Measurements from ENCODE around the gene LITAFD.

Gene LITAFD

GRCh38 chr16:8867216-8867931 lies 14.8 kb upstream of the LITAFD start:
- Histone ChIP-seq H3K14ac (ENCODE audit: low read length) (peak overlapping the region; percentile 26), H3K23ac (ENCODE audit: low read depth, low read length, poor library complexity) (peak overlapping the region; percentile 81), H3K27ac (replicated peaks; ENCODE audit: low read length) (peak overlapping the region; percentile 76), H3K4ac (ENCODE audit: low read length) (no peak overlapping the region), H2BK15ac (ENCODE audit: low read length) (peak overlapping the region; percentile 22), H4K91ac (ENCODE audit: low read depth, low read length, poor library complexity) (peak overlapping the region; percentile 64), H2BK5ac (ENCODE audit: low read length) (peak overlapping the region; percentile 27), H2AFZ (ENCODE audit: low read length) (no peak overlapping the region), H3K36me3 (replicated peaks in 1 of 2; ENCODE audit: control insufficient read depth in 2 of 2, insufficient read depth in 2 of 2, low read length in 2 of 2) (peaks cover 5 to 32% of the 10 kb centered on the region in 2 donors), H3K27me3 (ENCODE audit: control insufficient read depth in 3 of 3, insufficient read depth in 3 of 3, low read depth in 1 of 3, low read length in 3 of 3) (no peaks in the 10 kb centered on the region), H2BK12ac (ENCODE audit: low read length) (no peak overlapping the region), H3K79me1 (ENCODE audit: low read depth, low read length) (peaks cover 15% of the 10 kb centered on the region), H4K8ac (ENCODE audit: low read depth, low read length) (no peak overlapping the region), H3K4me2 (ENCODE audit: insufficient read depth, low read length, poor library complexity, severe bottlenecking) (peak overlapping the region; percentile 97), H3K18ac (ENCODE audit: low read length) (peak overlapping the region; percentile 95), H2AK5ac (ENCODE audit: low read depth, low read length) (peak overlapping the region; percentile 58), H2BK120ac (ENCODE audit: low read depth, low read length) (no peak overlapping the region), H3K4me1 (ENCODE audit: control insufficient read depth in 2 of 2, insufficient read depth in 1 of 2, low read depth in 1 of 2, low read length in 2 of 2) (peaks cover 24 to 28% of the 10 kb centered on the region in 2 donors), H3K4me3 (ENCODE audit: low read length in 2 of 2) (peak overlapping the region; percentile 96), H3K9me3 (replicated peaks in 1 of 2; ENCODE audit: control insufficient read depth in 2 of 2, insufficient read depth in 1 of 2, low read depth in 1 of 2, low read length in 2 of 2) (peaks cover 0 to 2% of the 10 kb centered on the region in 2 donors), H3K9ac (ENCODE audit: low read depth, low read length, poor library complexity) (peak overlapping the region; percentile 93)
- no CpG with 5 or more reads among the region's 35 CpGs for WGBS, 2 donors (ENCODE audit: extremely low coverage in 2 of 2, insufficient read length in 2 of 2, insufficient replicate concordance in 1 of 2)
- DNase-seq (ENCODE audit: low spot score): peak; percentile 44

GRCh38 chr16:8867932-8868415 lies 14.2 kb upstream of the LITAFD start:
- Histone ChIP-seq H2AK5ac (ENCODE audit: low read depth, low read length) (peak overlapping the region; percentile 56), H3K14ac (ENCODE audit: low read length) (peak overlapping the region; percentile 1), H3K36me3 (replicated peaks in 1 of 2; ENCODE audit: control insufficient read depth in 2 of 2, insufficient read depth in 2 of 2, low read length in 2 of 2) (peaks cover 5 to 27% of the 10 kb centered on the region in 2 donors), H3K9ac (ENCODE audit: low read depth, low read length, poor library complexity) (peak overlapping the region; percentile 87), H4K91ac (ENCODE audit: low read depth, low read length, poor library complexity) (no peak overlapping the region), H2AFZ (ENCODE audit: low read length) (peak overlapping the region; percentile 93), H4K8ac (ENCODE audit: low read depth, low read length) (no peak overlapping the region), H3K4me3 (ENCODE audit: low read length in 2 of 2) (peak overlapping the region; percentile 96), H3K23ac (ENCODE audit: low read depth, low read length, poor library complexity) (peak overlapping the region; percentile 53), H2BK120ac (ENCODE audit: low read depth, low read length) (no peak overlapping the region), H2BK15ac (ENCODE audit: low read length) (no peak overlapping the region), H3K4me1 (ENCODE audit: control insufficient read depth in 2 of 2, insufficient read depth in 1 of 2, low read depth in 1 of 2, low read length in 2 of 2) (peaks cover 24 to 28% of the 10 kb centered on the region in 2 donors), H3K4me2 (ENCODE audit: insufficient read depth, low read length, poor library complexity, severe bottlenecking) (peak overlapping the region; percentile 97), H3K27ac (replicated peaks; ENCODE audit: low read length) (peak overlapping the region; percentile 89), H3K27me3 (ENCODE audit: control insufficient read depth in 3 of 3, insufficient read depth in 3 of 3, low read depth in 1 of 3, low read length in 3 of 3) (no peaks in the 10 kb centered on the region), H2BK5ac (ENCODE audit: low read length) (peak overlapping the region; percentile 27), H3K9me3 (replicated peaks in 1 of 2; ENCODE audit: control insufficient read depth in 2 of 2, insufficient read depth in 1 of 2, low read depth in 1 of 2, low read length in 2 of 2) (peaks cover 0 to 2% of the 10 kb centered on the region in 2 donors), H2BK12ac (ENCODE audit: low read length) (no peak overlapping the region), H3K4ac (ENCODE audit: low read length) (no peak overlapping the region), H3K18ac (ENCODE audit: low read length) (peak overlapping the region; percentile 95), H3K79me1 (ENCODE audit: low read depth, low read length) (peaks cover 11% of the 10 kb centered on the region)
- DNase-seq (ENCODE audit: low spot score): no peak
- WGBS, 2 donors (ENCODE audit: extremely low coverage in 2 of 2, insufficient read length in 2 of 2, insufficient replicate concordance in 1 of 2): no CpG with 5 or more reads among the region's 16 CpGs

- H3K9me3 ChIP-seq (replicated peaks in 1 of 2; ENCODE audit: control insufficient read depth in 2 of 2, insufficient read depth in 1 of 2, low read depth in 1 of 2, low read length in 2 of 2): peaks cover 0 to 2% of the 10 kb centered on the region in 2 donors
- H3K18ac ChIP-seq (ENCODE audit: low read length): peak within 1 kb of the TSS; percentile 95
- peak; percentile 94 for DNase-seq (ENCODE audit: low spot score)
- WGBS, 2 donors (ENCODE audit: extremely low coverage in 2 of 2, insufficient read length in 2 of 2, insufficient replicate concordance in 1 of 2): no CpG with 5 or more reads among the region's 83 CpGs
- no peak within 1 kb of the TSS for H3K4ac ChIP-seq (ENCODE audit: low read length)
- H2BK120ac ChIP-seq (ENCODE audit: low read depth, low read length): peak within 1 kb of the TSS; percentile 50
- no peak within 1 kb of the TSS for H4K91ac ChIP-seq (ENCODE audit: low read depth, low read length, poor library complexity)
- no peaks in the 10 kb centered on the region for H3K27me3 ChIP-seq (ENCODE audit: control insufficient read depth in 3 of 3, insufficient read depth in 3 of 3, low read depth in 1 of 3, low read length in 3 of 3)
- H3K23ac ChIP-seq (ENCODE audit: low read depth, low read length, poor library complexity): peak within 1 kb of the TSS; percentile 92
- no peak within 1 kb of the TSS for H2BK12ac ChIP-seq (ENCODE audit: low read length)
- peak within 1 kb of the TSS; percentile 27 for H2BK5ac ChIP-seq (ENCODE audit: low read length)
- peak within 1 kb of the TSS; percentile 1 for H3K14ac ChIP-seq (ENCODE audit: low read length)
- peak within 1 kb of the TSS; percentile 89 for H3K27ac ChIP-seq (replicated peaks; ENCODE audit: low read length)
- H2AK5ac ChIP-seq (ENCODE audit: low read depth, low read length): peak within 1 kb of the TSS; percentile 56
- peak within 1 kb of the TSS; percentile 96 for H3K4me3 ChIP-seq (ENCODE audit: low read length in 2 of 2)
- peak within 1 kb of the TSS; percentile 87 for H3K9ac ChIP-seq (ENCODE audit: low read depth, low read length, poor library complexity)
- peak within 1 kb of the TSS; percentile 77 for H2BK15ac ChIP-seq (ENCODE audit: low read length)
- H2AFZ ChIP-seq (ENCODE audit: low read length): peak within 1 kb of the TSS; percentile 93
- peak within 1 kb of the TSS; percentile 97 for H3K4me2 ChIP-seq (ENCODE audit: insufficient read depth, low read length, poor library complexity, severe bottlenecking)
- peaks cover 11% of the 10 kb centered on the region for H3K79me1 ChIP-seq (ENCODE audit: low read depth, low read length)
- peak within 1 kb of the TSS; percentile 57 for H4K8ac ChIP-seq (ENCODE audit: low read depth, low read length)
- peaks cover 24% of the 10 kb centered on the region in 2 donors for H3K4me1 ChIP-seq (ENCODE audit: control insufficient read depth in 2 of 2, insufficient read depth in 1 of 2, low read depth in 1 of 2, low read length in 2 of 2)
- peaks cover 5 to 22% of the 10 kb centered on the region in 2 donors for H3K36me3 ChIP-seq (replicated peaks in 1 of 2; ENCODE audit: control insufficient read depth in 2 of 2, insufficient read depth in 2 of 2, low read length in 2 of 2)
Observed at GRCh38 chr16:8868416-8869211, 13.5 kb upstream of the LITAFD start, which contains the start of gene CARHSP1. Gene CARHSP1 (minus strand): TSS chr16:8869006. CDS start chr16:8859328, 9,678 bp downstream.

All from neuronal stem cell (in vitro differentiated cells).